ENCODE data around the gene RMDN3. TPM values are rescaled to one million over a fixed set of nuclear protein-coding genes. Genes with fewer than 3 reads are reported as not detected.

Gene RMDN3
- total and polyA plus RNA-seq, 3 donors from 2014 or later, result 31.5 to 37.3 (median 33.1) TPM

DNA sequence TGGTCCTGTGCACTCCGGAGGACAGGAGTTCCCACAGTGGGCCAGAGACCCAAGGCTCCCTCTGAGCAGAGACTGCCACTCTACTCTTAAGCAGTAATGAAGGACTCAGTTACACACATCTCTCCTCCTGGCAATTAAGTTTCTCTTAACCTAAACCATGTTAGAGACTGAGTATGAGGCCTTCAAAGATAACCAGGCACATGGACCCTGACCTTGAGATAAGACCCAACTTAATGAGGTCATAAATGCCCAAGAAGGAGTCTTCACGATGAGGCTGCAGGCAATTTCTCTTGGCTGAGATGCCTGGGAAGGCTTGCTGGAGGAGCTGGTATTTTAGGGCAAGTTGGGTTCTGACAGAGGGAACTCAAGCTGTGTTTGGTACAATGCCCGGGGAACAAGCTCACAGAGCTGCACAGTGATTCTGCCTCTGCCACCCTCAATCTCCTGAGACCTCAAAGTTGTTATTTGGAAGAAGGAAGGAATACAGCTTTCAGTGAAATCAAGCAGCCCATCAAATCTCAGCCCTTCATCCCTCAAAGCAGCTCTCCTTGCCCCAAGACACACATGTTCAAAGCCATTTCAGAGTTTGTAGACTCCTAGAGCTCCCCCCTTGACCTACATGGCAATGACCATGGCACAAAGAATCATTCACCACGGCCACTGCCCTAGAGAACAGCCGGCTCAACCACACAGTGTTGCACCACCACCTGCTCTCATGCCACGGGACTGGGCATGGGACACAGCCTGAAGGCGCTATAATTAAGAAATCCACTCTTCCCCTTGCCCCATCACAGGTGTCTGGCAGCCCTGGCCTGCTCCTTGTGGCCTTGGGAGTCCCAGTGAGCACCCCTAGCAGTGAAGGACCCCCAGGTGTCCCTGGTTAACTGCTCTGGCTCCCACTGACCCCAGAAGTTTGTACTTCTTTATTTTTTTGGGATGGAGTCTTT is 7.1 kb downstream of the RMDN3 start:
- Histone ChIP-seq H3K27me3 (no peaks in the 10 kb centered on the region), H3K4me1 (no peaks in the 10 kb centered on the region), H3K9me3 (no peaks in the 10 kb centered on the region), H3K27ac (no peak overlapping the region), H3K36me3 (ENCODE audit: low read depth, missing control alignments) (no peaks in the 10 kb centered on the region), H3K4me3 (no peak overlapping the region)
- DNase-seq, result no peak
- TF ChIP-seq POLR2A (IDR thresholded peaks at IDR 0.05) (no peak), CTCF (IDR thresholded peaks at IDR 0.05) (no peak)
- intact Hi-C loops (cut with DNase I; ENCODE audit: low total_unique reads), result no loop called here
- WGBS, 2 donors, result 76 to 79% methylated on average over 7 of the region's 7 CpGs

DNA sequence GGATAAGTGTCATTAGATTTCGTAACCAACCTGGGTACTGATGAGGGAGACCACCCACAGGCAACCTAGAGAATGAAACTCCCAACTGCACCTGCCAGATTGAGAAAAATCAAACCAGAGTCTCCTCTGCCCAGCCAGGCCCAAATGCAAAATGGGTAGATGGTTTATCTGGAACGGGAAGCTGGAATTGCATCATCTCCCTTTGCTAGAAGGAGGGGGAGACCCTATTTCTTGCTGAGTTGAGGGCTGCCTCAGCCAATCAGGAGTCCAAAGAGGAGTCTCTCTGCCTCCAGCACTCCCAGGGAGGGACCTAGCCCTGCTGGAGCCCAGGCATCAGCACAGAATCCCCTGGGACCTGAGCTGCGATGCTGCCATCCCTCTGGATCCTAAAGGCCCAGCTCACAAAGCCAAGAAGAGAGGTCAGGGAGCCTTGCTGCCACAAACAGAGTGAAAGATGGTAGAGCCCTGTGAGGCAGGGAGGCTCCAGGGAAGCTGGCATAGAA is 8.1 kb downstream of the RMDN3 start:
- 67 to 70% methylated on average over 3 of the region's 3 CpGs for WGBS, 2 donors
- H3K27me3 ChIP-seq, result no peaks in the 10 kb centered on the region
- TF ChIP-seq POLR2A (IDR thresholded peaks at IDR 0.05), result no peak
- no peak for TF ChIP-seq CTCF (IDR thresholded peaks at IDR 0.05)
- no peaks in the 10 kb centered on the region for H3K36me3 ChIP-seq (ENCODE audit: low read depth, missing control alignments)
- no peaks in the 10 kb centered on the region for H3K9me3 ChIP-seq
- DNase-seq, result no peak
- intact Hi-C loops (cut with DNase I; ENCODE audit: low total_unique reads), result no loop called here
- H3K27ac ChIP-seq, result no peak overlapping the region
- no peak overlapping the region for H3K4me3 ChIP-seq
- H3K4me1 ChIP-seq, result no peaks in the 10 kb centered on the region

DNA sequence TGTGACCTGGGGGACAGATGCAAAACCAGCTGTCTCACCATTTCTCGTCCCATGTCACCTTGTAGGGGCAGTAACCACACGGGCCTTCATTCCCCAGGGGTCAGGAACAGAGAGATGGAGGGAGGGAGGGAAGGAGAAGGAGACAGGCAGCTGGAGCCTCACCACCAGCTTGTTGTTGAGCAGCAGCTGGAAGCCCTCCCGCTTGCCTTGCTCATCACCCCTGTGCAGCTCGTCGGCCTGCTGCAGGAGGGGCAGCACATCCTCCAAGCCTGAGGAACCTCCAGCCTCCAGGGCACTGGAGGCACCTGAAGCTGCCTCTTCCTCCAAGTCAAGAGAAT is 10.3 kb downstream of the RMDN3 start:
- no peak for TF ChIP-seq CTCF (IDR thresholded peaks at IDR 0.05)
- TF ChIP-seq POLR2A (IDR thresholded peaks at IDR 0.05), result no peak
- intact Hi-C loops (cut with DNase I; ENCODE audit: low total_unique reads), result no loop called here
- Histone ChIP-seq H3K27me3 (no peaks in the 10 kb centered on the region), H3K36me3 (ENCODE audit: low read depth, missing control alignments) (no peaks in the 10 kb centered on the region), H3K4me1 (no peaks in the 10 kb centered on the region), H3K27ac (no peak overlapping the region), H3K9me3 (no peaks in the 10 kb centered on the region), H3K4me3 (no peak overlapping the region)
- no peak for DNase-seq
- WGBS, 2 donors, result 78 to 85% methylated on average over 2 to 5 of the region's 5 CpGs

GRCh38 chr15:40743921-40744814 is 10.9 kb downstream of the RMDN3 start:
- no peak for DNase-seq
- no peaks in the 10 kb centered on the region for H3K4me1 ChIP-seq
- no peaks in the 10 kb centered on the region for H3K36me3 ChIP-seq (ENCODE audit: low read depth, missing control alignments)
- TF ChIP-seq POLR2A (IDR thresholded peaks at IDR 0.05) (no peak), CTCF (IDR thresholded peaks at IDR 0.05) (no peak)
- H3K9me3 ChIP-seq, result no peaks in the 10 kb centered on the region
- intact Hi-C loops (cut with DNase I; ENCODE audit: low total_unique reads), result no loop called here
- 79 to 85% methylated on average over 12 of the region's 12 CpGs for WGBS, 2 donors
- H3K27me3 ChIP-seq, result no peaks in the 10 kb centered on the region
- H3K27ac ChIP-seq, result no peak overlapping the region
- H3K4me3 ChIP-seq, result no peak overlapping the region

All from testis (tissue), 3 donors.